HepG2 (cell line): ENCODE data around the gene PEPD. TPM values are rescaled to one million over a fixed set of nuclear protein-coding genes. Genes with fewer than 3 reads are reported as not detected.

Experiments used
- ATAC-seq: fragments of 200-7000 bp; cut with Tn5 transposase; 3 replicates; pipeline ENCODE4 v1.9.1; 2020; ENCODE audit warnings: mild to moderate bottlenecking, moderate library complexity
- BruUV-seq: library from RNA; stranded (reverse); fragments of 400-500 nt; replicated peaks from 2 replicates; lab custom pipeline; 2021; lab: Mats Ljungman, UMichigan
- CTCF ChIA-PET: fragments of 300-600 bp; formaldehyde crosslinking; extraction: SDS; loops from one replicate; lab custom pipeline; 2021; ENCODE audit warnings: low total read pairs, inconsistent platforms, low intra/inter-chr PET ratio; lab: Yijun Ruan, JAX
- POLR2A ChIA-PET: fragments of 350-600 bp; sonication (Branson Sonifier 250); formaldehyde crosslinking; loops from one replicate; lab custom pipeline; 2020; ENCODE audit warnings: antibody characterized with exemption, inconsistent platforms; lab: Yijun Ruan, JAX
- DNase-seq: peaks from one replicate; pipeline ENCODE4 v3.0.0-alpha.2; 2015; ENCODE audit warnings: low spot score
- FAIRE-seq: peaks from 3 replicates; lab custom pipeline; 2011; peaks lifted over from hg19 to GRCh38; lab: Jason Lieb, UNC
- H2AFZ ChIP-seq: one replicate; pipeline ENCODE4 v1.6.1; 2011; ENCODE audit warnings: low read length, inconsistent platforms
- H3K27ac ChIP-seq: fragments of 300-600 bp; 3 replicates; pipeline ENCODE4 v1.8.0; 2011; ENCODE audit warnings: mixed run types, mild to moderate bottlenecking, mixed read lengths, low read length, inconsistent platforms; ENCODE audit not compliant: insufficient read depth; ENCODE audit errors: extremely low read length
- H3K27me3 ChIP-seq, 2 experiments: fragments of 200-600 bp in 1 of 2; 2 replicates in 1 of 2; 3 replicates in 1 of 2; pipeline versions ENCODE4 v1.6.0 to v1.8.0; 2011; ENCODE audit warnings: low read length in 2 of 2, mild to moderate bottlenecking in 2 of 2, moderate library complexity in 2 of 2, inconsistent platforms in 1 of 2; ENCODE audit not compliant: insufficient read depth in 2 of 2, control insufficient read depth in 1 of 2
- H3K36me3 ChIP-seq, 2 experiments: fragments of 200-600 bp in 1 of 2; replicated peaks in 1 of 2; 2 replicates in 1 of 2; 3 replicates in 1 of 2; pipeline versions ENCODE4 v1.5.1 to v1.8.0; 2011; ENCODE audit warnings: low read length in 2 of 2, inconsistent platforms in 1 of 2; ENCODE audit not compliant: insufficient read depth in 2 of 2, control insufficient read depth in 1 of 2
- H3K4me1 ChIP-seq: 2 replicates; pipeline ENCODE4 v1.5.1; 2012; ENCODE audit warnings: low read length, inconsistent platforms; ENCODE audit not compliant: insufficient read depth
- H3K4me2 ChIP-seq: 2 replicates; pipeline ENCODE4 v1.6.0; 2011; ENCODE audit warnings: low read depth, low read length, inconsistent platforms
- H3K4me3 ChIP-seq, 3 experiments: fragments of 200-600 bp in 1 of 3; sonication (generic), shearing (Covaris generic) in 1 of 3; replicated peaks in 1 of 3; 2 replicates each; pipeline ENCODE4 v1.5.1; 2011 to 2016; ENCODE audit warnings: low read length in 3 of 3, inconsistent platforms in 2 of 3, low read depth in 2 of 3, mild to moderate bottlenecking in 2 of 3, control low read depth in 1 of 3, mixed read lengths in 1 of 3; ENCODE audit not compliant: insufficient read depth in 1 of 3
- H3K79me2 ChIP-seq: one replicate; pipeline ENCODE4 v1.6.1; 2011; ENCODE audit warnings: low read length, inconsistent platforms; ENCODE audit not compliant: insufficient read depth
- H3K9ac ChIP-seq: 2 replicates; pipeline ENCODE4 v1.6.0; 2011; ENCODE audit warnings: mild to moderate bottlenecking, low read depth, low read length, inconsistent platforms; ENCODE audit not compliant: insufficient read depth
- H3K9me3 ChIP-seq: 2 replicates; pipeline ENCODE4 v1.5.1; 2012; ENCODE audit warnings: mild to moderate bottlenecking, low read length
- H4K20me1 ChIP-seq: 2 replicates; pipeline ENCODE4 v1.6.0; 2011; ENCODE audit warnings: inconsistent platforms, mild to moderate bottlenecking, low read length, moderate library complexity; ENCODE audit not compliant: insufficient read depth
- ATF1 ChIP-seq: IDR thresholded peaks from 2 replicates; pipeline ENCODE4 v1.6.1; 2016; ENCODE audit warnings: mild to moderate bottlenecking, control low read depth
- ATRX ChIP-seq: sonication (generic); formaldehyde crosslinking; IDR thresholded peaks from 2 replicates; pipeline ENCODE4 v1.4.0; 2020; ENCODE audit warnings: missing genetic modification reagents, borderline replicate concordance
- GPN1 ChIP-seq: sonication (generic); formaldehyde crosslinking; IDR thresholded peaks from 2 replicates; pipeline ENCODE4 v1.5.1; 2020; ENCODE audit warnings: missing genetic modification reagents, borderline replicate concordance
- KDM3A ChIP-seq: IDR thresholded peaks from 2 replicates; pipeline ENCODE4 v1.6.1; 2018; ENCODE audit warnings: low read depth, missing compliant biosample characterization
- SIX4 ChIP-seq: sonication (generic); formaldehyde crosslinking; IDR thresholded peaks from 2 replicates; pipeline ENCODE4 v1.4.0; 2020; ENCODE audit warnings: missing genetic modification reagents
- SRSF1 ChIP-seq: fragments of 200-400 bp; formaldehyde crosslinking; optimal IDR thresholded peaks from 2 replicates; pipeline ENCODE3; 2017; ENCODE audit warnings: mild to moderate bottlenecking, low read depth, low read length, moderate library complexity
- ZBTB33 ChIP-seq: sonication (generic); formaldehyde crosslinking; IDR thresholded peaks from 2 replicates; pipeline ENCODE4 v1.4.0; 2020; ENCODE audit warnings: missing genetic modification reagents
- ZBTB8A ChIP-seq: sonication (generic); formaldehyde crosslinking; IDR thresholded peaks from 2 replicates; pipeline ENCODE4 v1.4.0; 2020; ENCODE audit warnings: mild to moderate bottlenecking, low read depth, missing genetic modification reagents, borderline replicate concordance
- ZNF121 ChIP-seq: sonication (generic); formaldehyde crosslinking; IDR thresholded peaks from 2 replicates; pipeline ENCODE4 v1.5.0; 2020; ENCODE audit warnings: mild to moderate bottlenecking, missing genetic modification reagents
- ZNF225 ChIP-seq: sonication (generic); formaldehyde crosslinking; IDR thresholded peaks from 2 replicates; pipeline ENCODE4 v1.4.0; 2020; ENCODE audit warnings: mild to moderate bottlenecking, missing genetic modification reagents
- ZNF292 ChIP-seq: sonication (generic); formaldehyde crosslinking; IDR thresholded peaks from 2 replicates; pipeline ENCODE4 v1.8.1; 2022; ENCODE audit warnings: mild to moderate bottlenecking, low read depth, missing genetic modification reagents, borderline replicate concordance
- ZNF3 ChIP-seq: IDR thresholded peaks from 2 replicates; pipeline ENCODE4 v1.7.0; 2017; ENCODE audit warnings: inconsistent platforms
- ZNF530 ChIP-seq: sonication (generic); formaldehyde crosslinking; IDR thresholded peaks from 2 replicates; pipeline ENCODE4 v1.5.0; 2020; ENCODE audit warnings: low read depth, mild to moderate bottlenecking, missing genetic modification reagents
- ZNF547 ChIP-seq: sonication (generic); formaldehyde crosslinking; IDR thresholded peaks from 2 replicates; pipeline ENCODE4 v1.5.1; 2020; ENCODE audit warnings: mild to moderate bottlenecking, missing genetic modification reagents
- ZNF891 ChIP-seq: sonication (generic); formaldehyde crosslinking; IDR thresholded peaks from 2 replicates; pipeline ENCODE4 v1.5.0; 2020; ENCODE audit warnings: mild to moderate bottlenecking, missing genetic modification reagents
- WGBS: methylation state at CpG from one replicate; pipeline ENCODE4 v1.1.6; 2017; ENCODE audit warnings: low lambda C conversion rate; 5-methylcytosine and 5-hydroxymethylcytosine counted together
- in situ Hi-C: cut with HindIII; loops from 2 replicates; pipeline ENCODE4 v1.10.0; 2017; ENCODE audit warnings: low pct_unique_long_range_greater_than_20kb; ENCODE audit not compliant: extremely low pct_ligation_motif_present
- intact Hi-C: fragments of 100-400 bp; cut with micrococcal nuclease; formaldehyde crosslinking; loops from one replicate; pipeline ENCODE4 v1.10.0; 2022; ENCODE audit not compliant: unreplicated experiment
- polyA plus RNA-seq, 8 experiments: library from polyadenylated mRNA; depleted of rRNA in 3 of 8; stranded (reverse) in 7 of 8; unstranded in 1 of 8; fragments of >200 nt; fragmentation: Illumina TruSeq in 4 of 8; extraction: Trizol in 4 of 8; gene quantifications; 2 replicates each; pipeline versions ENCODE4 v1.2.1 to v1.2.3, GENCODE V29; 2011 to 2016; ENCODE audit warnings: low read depth in 4 of 8, missing spikeins in 1 of 8, mixed read lengths in 1 of 8; ENCODE audit not compliant: insufficient read depth in 1 of 8
- total RNA-seq, 5 experiments: library from RNA; depleted of rRNA; stranded (reverse); fragments of >200 nt; fragmentation: Illumina TruSeq; extraction: Trizol; gene quantifications; 2 replicates each; pipeline ENCODE4 v1.2.3, GENCODE V29; 2016; ENCODE audit warnings: low read depth in 1 of 5

PEPD gene
- total and polyA plus RNA-seq, 2 of the 13 experiments (the other 11 are each of a cell fraction or from before 2014, with no cell fraction given), result 60.7 to 75.1 TPM

GRCh38 chr19:33473653-33474305 lies 47.8 kb downstream of the PEPD start (continued):
- TF ChIP-seq ZBTB8A (CRISPR knock-in tag) (no peak), ZNF225 (CRISPR knock-in tag) (no peak), KDM3A (CRISPR knock-in tag) (no peak), ZNF547 (CRISPR knock-in tag) (no peak), ZNF121 (CRISPR knock-in tag) (no peak), ZBTB33 (no peak), ZNF891 (CRISPR knock-in tag) (no peak), ATRX (no peak), SIX4 (CRISPR knock-in tag) (no peak), ZNF3 (no peak)

GRCh38 chr19:33472691-33473652 lies 48.6 kb downstream of the PEPD start:
- H3K9me3 ChIP-seq, result no peaks in the 10 kb centered on the region
- TF ChIP-seq ATF1 (CRISPR knock-in tag) (no peak), ZNF292 (CRISPR knock-in tag) (no peak), SRSF1 (no peak), ZNF530 (CRISPR knock-in tag) (no peak), GPN1 (CRISPR knock-in tag) (no peak)
- intact Hi-C loops, result no loop called here
- no peak overlapping the region for H3K4me3 ChIP-seq
- DNase-seq, result no peak
- 97% methylated on average over 23 of the region's 23 CpGs for WGBS
- H3K36me3 ChIP-seq, result peaks cover 3 to 11% of the 10 kb centered on the region in 2 experiments; a peak in 3 of 5 replicates
- H3K4me1 ChIP-seq, result no peaks in the 10 kb centered on the region
- BruUV-seq, result no TSS peak
- FAIRE-seq, result no peak
- H3K27ac ChIP-seq, result no peak overlapping the region
- no peak overlapping the region for H3K9ac ChIP-seq
- ChIA-PET POLR2A (no interaction called here), CTCF (no interaction called here)
- no peak for ATAC-seq
- no peaks in the 10 kb centered on the region for H4K20me1 ChIP-seq
- H2AFZ ChIP-seq, result no peak overlapping the region
- no peaks in the 10 kb centered on the region for H3K79me2 ChIP-seq
- no peak overlapping the region for H3K4me2 ChIP-seq
- no peaks in the 10 kb centered on the region for H3K27me3 ChIP-seq
- in situ Hi-C loops, result no loop called here
